ENCODE measurements around the gene ADA.

The ADA gene

GRCh38 chr20:44621939-44622338, 29.6 kb downstream of the ADA start:
- DNase-seq, result no peak

DNA sequence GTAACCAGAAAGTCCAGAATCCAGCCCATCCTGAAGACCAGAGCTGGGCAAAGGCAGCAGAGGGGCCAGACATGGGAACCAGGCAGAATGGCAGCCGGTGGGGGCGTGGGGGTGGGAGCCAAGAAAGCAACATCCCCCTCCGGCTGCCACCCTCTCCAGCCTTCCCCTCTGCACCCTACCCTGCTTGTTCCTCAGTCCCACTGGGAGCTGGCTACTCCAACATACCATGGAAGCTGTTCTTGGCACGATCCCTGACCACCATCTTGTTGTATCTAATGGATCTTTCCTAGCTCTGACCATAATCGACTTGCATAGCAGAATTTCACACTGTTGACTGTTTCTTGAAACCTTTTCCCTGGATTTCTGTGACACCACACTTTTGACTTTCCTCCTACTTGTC, 30.2 kb downstream of the ADA start:
- DNase-seq, result no peak

DNA sequence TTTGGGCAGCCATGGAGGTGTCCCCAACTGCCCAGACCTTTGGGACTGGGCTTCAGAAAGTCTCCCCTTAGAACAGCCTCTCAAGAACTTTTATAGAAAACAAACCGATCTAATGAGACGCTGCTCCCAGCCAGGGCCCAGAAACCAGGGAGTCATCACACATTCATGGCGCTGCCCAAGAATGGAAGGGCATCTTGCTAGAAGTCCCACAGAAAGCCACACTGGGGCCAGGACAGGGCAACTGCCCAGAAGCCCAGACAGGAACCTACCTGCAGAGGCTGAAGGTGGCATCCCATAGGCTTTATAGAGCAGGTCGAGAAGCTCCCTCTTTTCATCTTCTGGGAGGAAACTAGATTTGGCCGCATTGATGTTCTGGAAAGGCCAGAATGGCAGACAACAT, 31.5 kb downstream of the ADA start:
- no peak for DNase-seq

DNA sequence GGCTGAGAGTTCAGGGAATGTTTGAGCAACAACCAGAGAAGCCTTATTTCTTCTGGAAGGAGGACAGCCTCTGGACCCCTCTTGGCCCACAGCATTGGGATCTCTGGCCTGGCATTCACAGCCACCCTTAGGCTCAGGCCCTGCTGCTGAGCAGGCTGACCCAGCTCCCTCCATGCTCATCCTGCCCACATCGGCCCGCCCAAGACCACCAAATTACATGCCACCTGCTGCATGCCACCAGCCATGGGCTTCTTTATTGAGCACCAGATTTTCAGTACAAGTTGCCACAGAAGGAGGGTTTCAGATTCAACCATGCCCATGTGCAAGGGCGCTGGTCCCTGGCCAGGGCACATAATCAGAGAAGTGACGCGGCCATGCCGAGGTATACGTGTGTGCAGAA, 32.2 kb downstream of the ADA start:
- no peak for DNase-seq

DNA sequence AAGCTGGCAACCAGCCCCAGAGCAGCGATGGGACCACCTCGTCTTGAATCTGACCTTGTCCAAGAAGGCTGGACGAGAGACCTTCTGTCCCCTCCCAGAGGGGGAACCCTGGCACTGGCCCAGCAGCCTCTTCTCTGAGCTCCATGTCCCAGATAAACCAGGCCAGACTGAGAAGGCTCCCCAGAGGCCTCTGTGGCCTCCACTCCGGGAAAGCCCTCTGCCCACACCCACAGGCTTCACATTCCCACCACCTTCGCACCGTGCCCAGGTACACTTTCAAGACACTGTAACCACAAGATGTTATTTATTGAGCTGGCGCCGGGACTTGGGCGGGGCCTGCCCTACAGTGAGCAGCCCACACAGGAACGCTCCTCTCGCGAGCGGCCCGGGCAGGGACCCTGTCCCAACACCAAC, 33.2 kb downstream of the ADA start:
- DNase-seq, result no peak

DNA sequence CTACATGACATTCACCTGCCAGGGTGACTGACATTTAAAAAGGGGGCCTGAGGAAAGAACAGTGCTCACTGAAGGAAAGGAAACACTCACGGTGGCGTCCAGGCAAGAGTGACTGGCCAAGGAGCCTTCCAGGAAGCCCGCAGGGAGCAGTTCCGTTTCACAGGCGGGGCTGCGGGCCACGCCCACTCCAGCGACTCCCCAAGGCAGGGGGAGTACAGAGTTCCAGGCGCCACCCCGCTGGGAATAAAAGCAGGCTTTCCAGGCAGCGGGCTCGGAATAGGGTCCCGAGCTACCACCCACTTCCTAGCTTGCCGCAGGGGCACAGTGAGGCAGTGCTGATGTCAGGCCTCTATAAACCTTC, 34.9 kb downstream of the ADA start:
- DNase-seq, result no peak

DNA sequence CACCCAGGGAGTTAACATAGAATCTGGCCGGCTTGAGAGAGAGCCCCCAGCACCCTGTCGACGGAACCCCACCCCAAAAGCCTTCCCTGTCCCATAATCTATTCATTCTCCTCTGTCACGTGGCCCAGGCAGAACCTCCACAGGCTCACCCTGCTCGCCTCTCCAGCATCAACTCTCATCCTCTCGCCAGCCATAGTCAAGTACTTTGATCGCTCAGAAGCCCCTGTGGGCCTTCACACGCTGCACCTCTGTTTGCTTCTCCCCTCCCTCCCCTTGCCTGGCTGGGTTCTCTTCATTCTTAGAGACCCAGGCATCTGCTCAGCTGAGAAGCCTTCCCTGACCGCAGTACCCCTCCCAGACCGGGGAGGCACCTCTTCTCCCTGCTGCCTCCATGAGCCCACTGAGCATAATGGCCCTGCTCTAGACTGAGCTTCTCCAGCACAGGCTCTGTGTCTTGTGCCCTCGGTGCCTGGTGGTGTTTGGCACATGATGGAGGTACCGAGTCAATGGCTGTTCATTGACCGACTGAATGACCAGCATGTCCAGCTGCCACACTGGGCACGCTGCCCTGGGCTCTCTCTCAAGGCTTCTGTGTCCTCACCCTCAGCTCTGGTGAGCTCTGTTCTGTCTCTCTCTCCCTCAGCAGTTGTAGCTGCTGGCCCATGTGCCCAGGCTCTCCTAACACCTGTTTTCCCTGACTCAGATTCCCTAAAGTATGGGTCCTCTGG, 35.5 kb downstream of the ADA start:
- no peak for DNase-seq

GRCh38 chr20:44615169-44615791, 36.2 kb downstream of the ADA start:
- no peak for DNase-seq

GRCh38 chr20:44614525-44614924, 37.0 kb downstream of the ADA start:
- DNase-seq, result no peak

DNA sequence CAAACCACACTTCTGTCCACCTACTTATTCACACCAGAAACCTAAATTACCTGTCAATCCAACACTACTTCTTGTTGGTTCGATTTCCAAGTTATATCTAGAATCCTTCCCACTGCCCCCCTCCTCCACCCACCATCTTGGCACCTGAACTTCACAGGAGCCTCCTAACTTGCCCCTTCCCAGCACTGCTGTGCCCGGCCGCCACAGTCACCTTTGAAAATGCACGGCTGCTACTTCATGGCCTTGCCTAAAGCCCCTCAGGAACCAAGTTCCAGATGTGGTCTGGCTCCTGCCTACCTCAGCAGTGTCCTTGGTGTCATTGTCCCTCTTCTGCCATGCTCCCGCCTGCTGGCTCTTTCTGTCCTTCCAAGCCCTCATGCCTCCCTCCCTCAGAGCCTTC, 37.9 kb downstream of the ADA start:
- DNase-seq, result no peak

- DNase-seq, result peak; percentile 14
Observed at GRCh38 chr20:44610313-44610962, 41.1 kb downstream of the ADA start.

GRCh38 chr20:44609516-44610312, 41.8 kb downstream of the ADA start:
- DNase-seq, result peak; percentile 67

GRCh38 chr20:44609006-44609515, 42.4 kb downstream of the ADA start:
- DNase-seq, result no peak

DNA sequence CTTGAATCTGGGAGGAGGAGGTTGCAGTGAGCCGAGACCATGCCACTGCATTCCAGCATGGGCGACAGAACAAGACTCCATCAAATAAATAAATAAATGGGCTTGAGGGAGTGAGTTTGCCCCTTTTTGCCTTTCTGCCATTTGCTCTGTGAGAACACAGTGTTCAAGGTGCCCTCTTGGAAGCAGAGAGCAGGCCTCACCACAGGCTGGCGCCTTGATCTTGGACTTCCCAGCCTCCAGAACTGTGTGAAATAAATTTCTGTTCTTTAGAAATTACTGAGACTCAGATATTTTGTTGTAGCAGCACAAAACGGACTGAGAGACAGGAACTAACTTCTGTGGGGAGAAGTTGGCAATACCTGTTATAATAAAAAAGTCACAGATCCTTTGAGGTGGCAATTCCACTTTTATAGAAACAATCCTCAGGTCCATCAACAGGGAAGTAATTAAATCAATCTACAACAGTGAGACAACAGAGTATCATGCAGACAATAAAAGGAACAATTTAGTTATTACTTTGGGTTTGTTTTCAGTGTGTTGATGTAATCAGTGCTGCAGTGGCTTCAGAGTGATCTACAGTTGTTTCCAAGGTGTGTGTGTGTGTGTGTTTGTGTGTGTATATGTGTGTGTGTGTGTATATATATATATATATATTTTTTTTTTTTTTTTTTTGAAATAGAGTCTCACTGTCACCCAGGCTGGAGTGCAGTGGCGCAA, 44.6 kb downstream of the ADA start:
- DNase-seq, result no peak

- no peak for DNase-seq
Observed at GRCh38 chr20:44603327-44603726, 48.2 kb downstream of the ADA start.

GRCh38 chr20:44601801-44602204, 49.7 kb downstream of the ADA start:
- no peak for DNase-seq

DNA sequence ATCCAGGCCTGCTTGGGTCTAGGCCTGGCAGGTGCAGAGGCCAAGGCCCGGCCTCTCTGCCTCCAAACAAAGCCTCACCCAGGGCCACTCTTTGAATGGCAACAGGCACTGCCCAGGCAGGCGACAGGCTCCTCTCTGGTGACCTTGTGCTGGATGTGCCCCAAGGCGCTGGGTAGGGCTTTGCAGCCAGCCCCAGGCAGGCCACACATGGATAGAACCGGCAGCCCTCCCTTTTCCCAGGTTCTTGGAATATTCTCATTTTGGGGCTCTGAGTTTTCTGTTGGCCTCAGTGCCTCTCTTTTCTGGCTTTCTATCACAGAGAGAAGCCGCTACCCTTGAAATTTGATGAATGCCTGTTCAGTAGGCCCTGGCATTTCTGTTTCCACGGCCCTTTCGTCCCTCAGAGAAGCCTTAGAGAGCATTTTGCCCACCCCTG, 50.2 kb downstream of the ADA start:
- DNase-seq, result no peak

DNA sequence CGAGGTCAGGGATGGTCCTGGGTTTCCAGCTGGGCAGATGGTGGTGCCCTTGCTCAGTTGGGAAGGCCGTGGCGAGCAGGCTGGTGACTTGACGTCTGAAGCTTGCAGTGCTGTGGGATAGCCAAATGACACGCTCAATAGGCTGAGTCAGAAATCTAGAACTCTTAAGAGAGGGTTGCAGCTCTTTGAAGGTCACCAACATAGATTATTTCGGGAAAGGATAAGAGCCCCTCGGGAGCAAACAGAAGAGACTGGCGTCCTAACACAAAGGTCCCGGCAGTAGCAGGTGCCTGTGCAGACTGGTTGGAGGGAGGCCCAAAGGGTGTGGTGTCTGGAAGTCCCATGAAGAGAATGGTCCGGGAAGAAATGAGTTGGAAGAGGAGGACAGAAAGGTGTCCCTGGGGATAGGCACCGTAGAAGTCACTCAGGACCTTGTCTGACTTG, 50.7 kb downstream of the ADA start:
- no peak for DNase-seq

DNA sequence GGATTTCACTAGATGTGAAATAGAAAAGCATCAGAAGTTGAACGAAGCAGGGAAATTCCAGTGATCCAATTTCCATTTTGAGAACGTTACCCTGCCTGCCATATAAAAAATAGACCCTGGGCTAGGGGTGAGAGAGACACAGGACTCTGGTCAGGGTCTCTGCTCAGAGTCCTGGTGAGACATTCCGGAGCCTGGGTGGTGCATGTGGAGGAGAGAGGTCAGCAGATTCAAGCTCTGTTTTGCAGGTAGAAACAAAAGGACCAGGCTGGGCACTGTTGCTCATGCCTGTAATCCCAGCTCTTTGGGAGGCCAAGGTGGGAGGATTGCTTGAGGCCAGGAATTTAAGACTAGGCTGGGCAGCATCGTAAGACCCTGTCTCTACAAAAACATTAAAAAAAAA, 51.2 kb downstream of the ADA start:
- no peak for DNase-seq

- no peak for DNase-seq
Observed at GRCh38 chr20:44599715-44600114, 51.8 kb downstream of the ADA start.

GRCh38 chr20:44598423-44599305, 52.8 kb downstream of the ADA start:
- no peak for DNase-seq

GRCh38 chr20:44597930-44598329, 53.6 kb downstream of the ADA start:
- no peak for DNase-seq

Data from NK-92 treated with Interleukin-12 subunit alpha and Interleukin-12 subunit beta, amount 100 ng/mL, for 24 hours (cell line).